HFF-Myc (cell line): ENCODE results near the gene CSF1.

ENCODE experiments used
- DNase-seq: peaks from one replicate; pipeline ENCODE4 v3.0.0-alpha.2; 2011; ENCODE audit warnings: low read depth; ENCODE audit errors: extremely low read depth
- H3K4me3 ChIP-seq: replicated peaks from 2 replicates; pipeline ENCODE4 v1.5.1; 2011; ENCODE audit warnings: low read depth, mild to moderate bottlenecking, control low read depth, low read length
- TF ChIP-seq, protein P1 (sequence below): IDR thresholded peaks from 2 replicates; pipeline ENCODE4 v1.5.1; 2012; ENCODE audit warnings: mild to moderate bottlenecking, low read depth, low read length, control low read depth; ENCODE audit errors: missing control alignments

CSF1 gene

GRCh38 chr1:109969907-109970306, 59.3 kb downstream of the CSF1 start:
- no peak for DNase-seq
- H3K4me3 ChIP-seq, result no peak overlapping the region
- TF ChIP-seq, protein P1, sequence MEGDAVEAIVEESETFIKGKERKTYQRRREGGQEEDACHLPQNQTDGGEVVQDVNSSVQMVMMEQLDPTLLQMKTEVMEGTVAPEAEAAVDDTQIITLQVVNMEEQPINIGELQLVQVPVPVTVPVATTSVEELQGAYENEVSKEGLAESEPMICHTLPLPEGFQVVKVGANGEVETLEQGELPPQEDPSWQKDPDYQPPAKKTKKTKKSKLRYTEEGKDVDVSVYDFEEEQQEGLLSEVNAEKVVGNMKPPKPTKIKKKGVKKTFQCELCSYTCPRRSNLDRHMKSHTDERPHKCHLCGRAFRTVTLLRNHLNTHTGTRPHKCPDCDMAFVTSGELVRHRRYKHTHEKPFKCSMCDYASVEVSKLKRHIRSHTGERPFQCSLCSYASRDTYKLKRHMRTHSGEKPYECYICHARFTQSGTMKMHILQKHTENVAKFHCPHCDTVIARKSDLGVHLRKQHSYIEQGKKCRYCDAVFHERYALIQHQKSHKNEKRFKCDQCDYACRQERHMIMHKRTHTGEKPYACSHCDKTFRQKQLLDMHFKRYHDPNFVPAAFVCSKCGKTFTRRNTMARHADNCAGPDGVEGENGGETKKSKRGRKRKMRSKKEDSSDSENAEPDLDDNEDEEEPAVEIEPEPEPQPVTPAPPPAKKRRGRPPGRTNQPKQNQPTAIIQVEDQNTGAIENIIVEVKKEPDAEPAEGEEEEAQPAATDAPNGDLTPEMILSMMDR, result no peak

DNA sequence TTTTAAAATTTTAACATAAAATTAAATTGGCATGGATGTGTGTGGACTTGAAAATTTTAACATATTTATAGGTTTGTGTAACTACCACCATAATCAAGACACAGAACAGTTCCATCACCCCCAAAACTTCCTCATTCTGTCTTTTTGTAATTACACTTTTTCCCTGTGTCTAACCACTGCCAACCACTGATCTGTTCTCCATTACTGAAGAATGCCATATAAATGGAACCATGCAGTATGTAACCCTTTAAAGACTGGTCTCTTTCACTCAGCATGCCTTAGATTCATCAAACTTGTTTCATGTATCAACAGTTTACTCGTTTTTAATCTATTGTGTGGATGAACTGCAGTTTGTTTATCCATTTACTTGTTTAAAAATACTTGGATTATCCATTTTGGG, 60.9 kb downstream of the CSF1 start:
- DNase-seq, result no peak
- TF ChIP-seq, protein P1, result no peak
- no peak overlapping the region for H3K4me3 ChIP-seq

- no peak for DNase-seq
- no peak overlapping the region for H3K4me3 ChIP-seq
- TF ChIP-seq, protein P1, result no peak
Measured at GRCh38 chr1:109974191-109974590, 63.5 kb downstream of the CSF1 start.

- H3K4me3 ChIP-seq, result no peak overlapping the region
- TF ChIP-seq, protein P1, result no peak
- no peak for DNase-seq
Measured at GRCh38 chr1:109975718-109976117, 65.1 kb downstream of the CSF1 start.

- no peak overlapping the region for H3K4me3 ChIP-seq
- TF ChIP-seq, protein P1, result no peak
Measured at GRCh38 chr1:109976762-109977161, 66.1 kb downstream of the CSF1 start.

GRCh38 chr1:109977225-109977624, 66.6 kb downstream of the CSF1 start:
- TF ChIP-seq, protein P1, result no peak
- no peak for DNase-seq
- H3K4me3 ChIP-seq, result no peak overlapping the region

More at GRCh38 chr1:109976762-109977161, 66.1 kb downstream of the CSF1 start:
- no peak for DNase-seq

DNA sequence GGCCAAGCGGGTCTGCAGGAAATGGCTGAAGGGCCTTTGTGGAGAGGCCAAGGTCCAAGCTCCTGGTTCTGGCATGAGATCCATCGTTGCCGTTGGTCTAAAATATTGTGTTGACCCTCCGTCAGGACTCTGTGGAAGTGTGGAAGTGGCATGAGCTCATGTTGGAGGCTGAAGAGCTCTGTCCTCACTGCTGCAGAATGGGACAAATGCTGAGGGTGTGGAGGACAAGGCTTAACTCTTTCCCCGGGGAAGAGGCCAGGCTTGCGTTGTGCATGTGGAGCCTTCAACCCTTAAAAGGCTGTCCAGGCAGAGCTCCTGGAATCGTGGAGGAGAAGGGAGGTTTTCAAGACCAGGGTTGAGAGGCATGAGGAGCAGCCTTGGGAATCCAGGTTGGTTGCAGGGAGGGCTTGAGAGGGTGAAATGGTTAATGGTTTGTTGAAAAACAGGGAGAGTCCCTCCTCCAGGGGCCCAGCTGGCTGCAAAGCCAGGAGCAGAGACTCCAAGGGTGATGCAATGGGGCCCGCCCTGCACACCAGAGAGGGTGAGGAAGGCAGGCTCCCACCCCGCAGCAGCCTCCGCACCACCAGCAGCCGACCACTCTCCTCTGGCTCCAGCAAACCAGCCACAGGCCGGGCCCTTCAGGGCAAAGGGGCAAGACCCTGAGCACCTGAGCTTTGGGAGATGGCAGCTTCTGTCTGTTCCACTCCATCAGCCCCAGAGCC, 67.2 kb downstream of the CSF1 start:
- TF ChIP-seq, protein P1, result no peak
- H3K4me3 ChIP-seq, result no peak overlapping the region
- DNase-seq, result no peak
